PC-9 (cell line): ENCODE results near the gene CFAP91.

Source experiments
- CTCF ChIP-seq: fragments of 200-600 bp; sonication (generic); conservative IDR thresholded peaks from 2 replicates; pipeline ENCODE4 v1.6.1; 2017; ENCODE audit warnings: mixed run types, antibody characterized with exemption, mild to moderate bottlenecking, moderate library complexity
- EZH2 ChIP-seq: fragments of 200-600 bp; sonication (generic); IDR thresholded peaks from 2 replicates; pipeline ENCODE4 v1.8.0; 2017; ENCODE audit warnings: antibody characterized with exemption, low read depth

- no peak for TF ChIP-seq CTCF
- TF ChIP-seq EZH2 = no peak
Observed at GRCh38 chr3:119677641-119677934, 25.2 kb upstream of the CFAP91 start.
